PC-3 (cell line): Measurements from ENCODE around the gene SLC47A1. TPM values are rescaled to one million over a fixed set of nuclear protein-coding genes. Genes with fewer than 3 reads are reported as not detected.

Experiments used
- ATAC-seq: fragments of 200-7000 bp; cut with Tn5 transposase; 2 replicates; pipeline ENCODE4 v1.9.1; 2020; ENCODE audit warnings: mild to moderate bottlenecking, moderate library complexity
- BruUV-seq: library from RNA; stranded (reverse); fragments of 400-500 nt; replicated peaks from 2 replicates; lab custom pipeline; 2021; lab: Mats Ljungman, UMichigan
- CTCF ChIA-PET: fragments of 300-600 bp; sonication (Branson Sonifier 250); formaldehyde crosslinking; loops from one replicate; lab custom pipeline; 2022; ENCODE audit warnings: antibody characterized with exemption; lab: Charles Lee
- POLR2A ChIA-PET: fragments of 300-600 bp; sonication (Branson Sonifier 250); formaldehyde crosslinking; loops from one replicate; lab custom pipeline; 2022; ENCODE audit warnings: antibody characterized with exemption; ENCODE audit not compliant: unreplicated experiment; lab: Charles Lee
- DNase-seq: peaks from one replicate; pipeline ENCODE4 v3.0.0-alpha.2; 2015
- H2AFZ ChIP-seq: fragments of 300-600 bp; sonication (generic); 2 replicates; pipeline ENCODE4 v1.6.0; 2016; ENCODE audit warnings: antibody characterized with exemption, low read length
- H3F3A ChIP-seq: fragments of 300-600 bp; sonication (generic); one replicate; pipeline ENCODE4 v1.6.0; 2017; ENCODE audit warnings: antibody characterized with exemption, low read length, control low read depth, mild to moderate bottlenecking; ENCODE audit not compliant: unreplicated experiment
- H3K27ac ChIP-seq: fragments of 300-600 bp; sonication (generic); 2 replicates; pipeline ENCODE4 v1.5.1; 2016; ENCODE audit warnings: mild to moderate bottlenecking, low read length
- H3K27me3 ChIP-seq: fragments of 300-600 bp; sonication (generic); 2 replicates; pipeline ENCODE4 v1.6.1; 2016; ENCODE audit warnings: low read length, mixed read lengths
- H3K36me3 ChIP-seq: fragments of 300-600 bp; sonication (generic); 2 replicates; pipeline ENCODE4 v1.6.1; 2016; ENCODE audit warnings: low read depth, mixed run types, low read length, mixed read lengths
- H3K4me1 ChIP-seq: fragments of 300-600 bp; sonication (generic); 2 replicates; pipeline ENCODE4 v1.5.1; 2016; ENCODE audit warnings: low read length; ENCODE audit not compliant: insufficient read depth
- H3K4me2 ChIP-seq: fragments of 300-600 bp; sonication (generic); 2 replicates; pipeline ENCODE4 v1.6.0; 2016; ENCODE audit warnings: low read length
- H3K4me3 ChIP-seq: fragments of 300-600 bp; sonication (generic); 2 replicates; pipeline ENCODE4 v1.5.1; 2016; ENCODE audit warnings: mild to moderate bottlenecking, low read length, mixed read lengths
- H3K79me2 ChIP-seq: fragments of 300-600 bp; sonication (generic); 2 replicates; pipeline ENCODE4 v1.6.1; 2017; ENCODE audit warnings: low read length, mixed read lengths
- H3K9ac ChIP-seq: fragments of 300-600 bp; sonication (generic); 2 replicates; pipeline ENCODE4 v1.6.0; 2016; ENCODE audit warnings: mild to moderate bottlenecking, low read length
- H3K9me2 ChIP-seq: fragments of 300-600 bp; sonication (generic); replicated peaks from 2 replicates; pipeline ENCODE4 v1.6.1; 2016; ENCODE audit warnings: mixed run types, low read length, mixed read lengths
- H3K9me3 ChIP-seq: fragments of 300-600 bp; sonication (generic); 2 replicates; pipeline ENCODE4 v1.6.1; 2016; ENCODE audit warnings: low read length, mixed read lengths
- H4K20me1 ChIP-seq: fragments of 300-600 bp; sonication (generic); 2 replicates; pipeline ENCODE4 v1.6.1; 2016; ENCODE audit warnings: low read length, mixed read lengths
- CTCF ChIP-seq: fragments of 300-600 bp; sonication (generic); conservative IDR thresholded peaks from 2 replicates; pipeline ENCODE4 v1.5.1; 2017; ENCODE audit warnings: antibody characterized with exemption, low read depth, mild to moderate bottlenecking, low read length
- EZH2 ChIP-seq: fragments of 300-600 bp; sonication (generic); IDR thresholded peaks from one replicate; pipeline ENCODE4 v1.6.1; 2017; ENCODE audit warnings: antibody characterized with exemption, mild to moderate bottlenecking, low read length; ENCODE audit not compliant: unreplicated experiment
- EZH2phosphoT487 ChIP-seq: fragments of 300-600 bp; sonication (generic); IDR thresholded peaks from 2 replicates; pipeline ENCODE4 v1.6.1; 2018; ENCODE audit warnings: mild to moderate bottlenecking, antibody characterized with exemption, low read length, borderline replicate concordance
- intact Hi-C: fragments of 100-400 bp; cut with micrococcal nuclease; formaldehyde crosslinking; loops from 2 replicates; pipeline ENCODE4 v1.9.0; 2023
- total RNA-seq: library from RNA; depleted of rRNA; stranded (reverse); fragments of >200 nt; gene quantifications from 2 replicates; pipeline ENCODE4 v1.2.3, GENCODE V29; 2014

Gene SLC47A1
- total RNA-seq, 1 experiment from 2014 or later, result 0.15 TPM

- H3K27ac ChIP-seq, result no peak overlapping the region
- H3K4me3 ChIP-seq, result no peak overlapping the region
- TF ChIP-seq EZH2 (no peak), CTCF (no peak), EZH2phosphoT487 (no peak)
- no peak for DNase-seq
- no peaks in the 10 kb centered on the region for H3K4me1 ChIP-seq
- H3K36me3 ChIP-seq, result no peaks in the 10 kb centered on the region
- H3F3A ChIP-seq, result no peaks in the 10 kb centered on the region
- no peaks in the 10 kb centered on the region for H4K20me1 ChIP-seq
- H3K79me2 ChIP-seq, result no peaks in the 10 kb centered on the region
- ATAC-seq, result no peak
- H3K9me2 ChIP-seq, result no peaks in the 10 kb centered on the region
- ChIA-PET POLR2A (no interaction called here), CTCF (no interaction called here)
- H2AFZ ChIP-seq, result no peak overlapping the region
- BruUV-seq, result no TSS peak
- no peak overlapping the region for H3K9ac ChIP-seq
- H3K27me3 ChIP-seq, result no peaks in the 10 kb centered on the region
- intact Hi-C loops, result no loop called here
- no peak overlapping the region for H3K4me2 ChIP-seq
- H3K9me3 ChIP-seq, result no peaks in the 10 kb centered on the region
Measured at GRCh38 chr17:19549746-19550623, 16.3 kb downstream of the SLC47A1 start.

- Histone ChIP-seq H3K4me2 (no peak overlapping the region), H4K20me1 (no peaks in the 10 kb centered on the region), H3K27me3 (no peaks in the 10 kb centered on the region), H3K36me3 (no peaks in the 10 kb centered on the region), H3K4me1 (no peaks in the 10 kb centered on the region), H3K4me3 (no peak overlapping the region), H2AFZ (no peak overlapping the region), H3K9me3 (no peaks in the 10 kb centered on the region), H3K27ac (no peak overlapping the region), H3K9ac (no peak overlapping the region), H3F3A (no peaks in the 10 kb centered on the region), H3K79me2 (no peaks in the 10 kb centered on the region), H3K9me2 (no peaks in the 10 kb centered on the region)
- POLR2A ChIA-PET, result no interaction called here
- TF ChIP-seq EZH2phosphoT487 (no peak), CTCF (no peak), EZH2 (no peak)
- CTCF ChIA-PET, result no interaction called here
- no TSS peak for BruUV-seq
- ATAC-seq, result peak; percentile 51
- peak; percentile 12 for DNase-seq
- intact Hi-C loops, result no loop called here
Measured at GRCh38 chr17:19551165-19551564, 17.5 kb downstream of the SLC47A1 start.

GRCh38 chr17:19551591-19552148 lies 18.0 kb downstream of the SLC47A1 start:
- Histone ChIP-seq H3K4me2 (no peak overlapping the region), H3K36me3 (no peaks in the 10 kb centered on the region), H3K9me3 (no peaks in the 10 kb centered on the region), H3K27ac (no peak overlapping the region), H3K9ac (no peak overlapping the region), H3K79me2 (no peaks in the 10 kb centered on the region), H3K9me2 (no peaks in the 10 kb centered on the region), H3K4me3 (no peak overlapping the region), H2AFZ (no peak overlapping the region), H3F3A (no peaks in the 10 kb centered on the region), H3K4me1 (no peaks in the 10 kb centered on the region), H3K27me3 (no peaks in the 10 kb centered on the region), H4K20me1 (no peaks in the 10 kb centered on the region)
- ChIA-PET CTCF (no interaction called here), POLR2A (no interaction called here)
- intact Hi-C loops, result no loop called here
- ATAC-seq (no peak), DNase-seq (no peak)
- no TSS peak for BruUV-seq
- TF ChIP-seq CTCF, result no peak
- no peak for TF ChIP-seq EZH2phosphoT487
- no peak for TF ChIP-seq EZH2
